Ishikawa (cell line): Measurements from ENCODE around the gene ZCCHC14.

Experiments
- CEBPB ChIP-seq: IDR thresholded peaks from 2 replicates; pipeline ENCODE4 v1.6.1; 2012
- CREB1 ChIP-seq: IDR thresholded peaks from 2 replicates; pipeline ENCODE4 v1.6.1; 2012; ENCODE audit warnings: low read depth
- EP300 ChIP-seq: IDR thresholded peaks from 2 replicates; pipeline ENCODE4 v1.6.1; 2012; ENCODE audit warnings: borderline replicate concordance
- RAD21 ChIP-seq: IDR thresholded peaks from 2 replicates; pipeline ENCODE4 v1.6.1; 2012; ENCODE audit warnings: low read depth
- TAF1 ChIP-seq: IDR thresholded peaks from 2 replicates; pipeline ENCODE4 v1.6.1; 2012; ENCODE audit warnings: low read depth, mild to moderate bottlenecking
- TCF12 ChIP-seq: IDR thresholded peaks from 2 replicates; pipeline ENCODE4 v1.6.1; 2012; ENCODE audit warnings: low read depth
- TEAD4 ChIP-seq: IDR thresholded peaks from 2 replicates; pipeline ENCODE4 v1.6.1; 2012
- YY1 ChIP-seq: IDR thresholded peaks from 2 replicates; pipeline ENCODE4 v1.6.1; 2012; ENCODE audit warnings: low read depth
- ZBTB7A ChIP-seq: IDR thresholded peaks from 2 replicates; pipeline ENCODE4 v1.6.1; 2012; ENCODE audit warnings: low read depth
- TF ChIP-seq, protein P1 (sequence below): IDR thresholded peaks from 2 replicates; pipeline ENCODE4 v1.6.1; 2012; ENCODE audit warnings: low read depth, mild to moderate bottlenecking
- TF ChIP-seq, protein P2 (sequence below): IDR thresholded peaks from 2 replicates; pipeline ENCODE4 v1.6.1; 2012

DNA sequence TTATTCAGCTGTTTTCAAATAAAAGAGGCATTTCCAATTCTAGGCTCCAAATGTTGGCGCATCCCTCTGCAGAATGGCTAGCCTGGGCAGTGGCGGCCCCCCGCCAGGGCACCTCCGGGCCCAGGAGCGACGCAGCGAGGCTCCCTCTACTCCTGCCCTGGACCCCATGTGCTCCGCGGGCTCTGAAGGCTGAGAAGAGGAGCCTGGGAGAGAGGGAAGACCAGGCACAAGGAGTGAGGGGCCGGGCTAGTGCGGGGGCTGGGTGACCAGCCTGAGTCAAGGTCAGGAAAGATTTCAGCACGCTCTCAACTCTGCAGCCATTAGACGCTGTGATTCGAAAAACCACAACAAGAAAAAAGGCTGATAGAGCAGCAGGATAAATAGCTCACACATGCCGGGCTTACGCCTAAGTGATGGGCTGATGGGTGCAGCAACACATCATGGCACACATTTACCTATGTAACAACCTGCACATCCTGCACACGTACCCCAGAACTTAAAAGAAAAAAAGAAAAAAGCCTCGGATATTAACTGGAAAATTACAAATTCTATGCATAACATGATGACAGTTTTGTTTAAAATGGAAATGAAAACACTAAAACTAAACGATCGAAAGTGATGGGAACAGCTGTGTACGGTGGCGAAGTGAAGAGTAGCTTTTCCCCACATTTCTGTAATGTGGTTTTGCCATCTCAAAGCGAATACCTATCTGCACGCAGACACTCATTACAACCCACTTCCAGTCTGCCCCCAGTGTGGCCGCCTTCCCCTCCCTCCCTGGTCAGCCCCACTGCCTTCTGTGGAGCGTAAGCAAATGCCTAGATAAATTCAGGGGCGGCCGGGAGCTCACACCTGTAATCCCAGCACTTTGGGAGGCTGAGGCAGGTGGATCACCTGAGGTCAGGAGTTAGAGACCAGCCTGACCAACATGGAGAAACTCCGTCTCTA lies 56.3 kb downstream of the ZCCHC14 start:
- TF ChIP-seq CREB1 (no peak), TCF12 (no peak), TAF1 (no peak), CEBPB (no peak), YY1 (no peak), EP300 (no peak), TEAD4 (no peak), ZBTB7A (no peak), RAD21 (no peak)
- TF ChIP-seq, protein P1, sequence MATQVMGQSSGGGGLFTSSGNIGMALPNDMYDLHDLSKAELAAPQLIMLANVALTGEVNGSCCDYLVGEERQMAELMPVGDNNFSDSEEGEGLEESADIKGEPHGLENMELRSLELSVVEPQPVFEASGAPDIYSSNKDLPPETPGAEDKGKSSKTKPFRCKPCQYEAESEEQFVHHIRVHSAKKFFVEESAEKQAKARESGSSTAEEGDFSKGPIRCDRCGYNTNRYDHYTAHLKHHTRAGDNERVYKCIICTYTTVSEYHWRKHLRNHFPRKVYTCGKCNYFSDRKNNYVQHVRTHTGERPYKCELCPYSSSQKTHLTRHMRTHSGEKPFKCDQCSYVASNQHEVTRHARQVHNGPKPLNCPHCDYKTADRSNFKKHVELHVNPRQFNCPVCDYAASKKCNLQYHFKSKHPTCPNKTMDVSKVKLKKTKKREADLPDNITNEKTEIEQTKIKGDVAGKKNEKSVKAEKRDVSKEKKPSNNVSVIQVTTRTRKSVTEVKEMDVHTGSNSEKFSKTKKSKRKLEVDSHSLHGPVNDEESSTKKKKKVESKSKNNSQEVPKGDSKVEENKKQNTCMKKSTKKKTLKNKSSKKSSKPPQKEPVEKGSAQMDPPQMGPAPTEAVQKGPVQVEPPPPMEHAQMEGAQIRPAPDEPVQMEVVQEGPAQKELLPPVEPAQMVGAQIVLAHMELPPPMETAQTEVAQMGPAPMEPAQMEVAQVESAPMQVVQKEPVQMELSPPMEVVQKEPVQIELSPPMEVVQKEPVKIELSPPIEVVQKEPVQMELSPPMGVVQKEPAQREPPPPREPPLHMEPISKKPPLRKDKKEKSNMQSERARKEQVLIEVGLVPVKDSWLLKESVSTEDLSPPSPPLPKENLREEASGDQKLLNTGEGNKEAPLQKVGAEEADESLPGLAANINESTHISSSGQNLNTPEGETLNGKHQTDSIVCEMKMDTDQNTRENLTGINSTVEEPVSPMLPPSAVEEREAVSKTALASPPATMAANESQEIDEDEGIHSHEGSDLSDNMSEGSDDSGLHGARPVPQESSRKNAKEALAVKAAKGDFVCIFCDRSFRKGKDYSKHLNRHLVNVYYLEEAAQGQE = no peak
- TF ChIP-seq, protein P2, sequence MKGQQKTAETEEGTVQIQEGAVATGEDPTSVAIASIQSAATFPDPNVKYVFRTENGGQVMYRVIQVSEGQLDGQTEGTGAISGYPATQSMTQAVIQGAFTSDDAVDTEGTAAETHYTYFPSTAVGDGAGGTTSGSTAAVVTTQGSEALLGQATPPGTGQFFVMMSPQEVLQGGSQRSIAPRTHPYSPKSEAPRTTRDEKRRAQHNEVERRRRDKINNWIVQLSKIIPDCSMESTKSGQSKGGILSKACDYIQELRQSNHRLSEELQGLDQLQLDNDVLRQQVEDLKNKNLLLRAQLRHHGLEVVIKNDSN = no peak
